ENCODE data around the gene ZNF414. TPM values are rescaled to one million over a fixed set of nuclear protein-coding genes. Genes with fewer than 3 reads are reported as not detected.
A peak's percentile ranks its signal among the peaks of the same experiment; 100 is the strongest.

The ZNF414 gene
- total and polyA plus RNA-seq, 2 donors (not counting 1 experiment from before 2014, with no cell fraction given), result 43.8 to 52.0 TPM

GRCh38 chr19:8486661-8487136, 27.3 kb downstream of the ZNF414 start:
- Histone ChIP-seq H3K9me3 (ENCODE audit: control extremely low read depth in 1 of 3, control insufficient read depth in 2 of 3, insufficient read depth in 1 of 3, low read length in 2 of 3) (peaks cover 0 to 3% (median 0%) of the 10 kb centered on the region in 3 donors), H3K36me3 (replicated peaks in 1 of 2; ENCODE audit: control extremely low read depth in 1 of 2, control insufficient read depth in 1 of 2, extremely low read depth in 1 of 2, insufficient read depth in 2 of 2, low read length in 1 of 2) (peaks cover 0 to 71% of the 10 kb centered on the region in 2 experiments), H3K9ac (ENCODE audit: low read length) (no peak overlapping the region), H3K79me2 (ENCODE audit: control insufficient read depth, insufficient read depth, low read length) (peaks cover 47% of the 10 kb centered on the region), H2AFZ (ENCODE audit: insufficient read depth, low read depth, low read length, poor library complexity, severe bottlenecking) (no peak overlapping the region), H4K20me1 (ENCODE audit: control insufficient read depth, insufficient read depth, low read length, poor library complexity, severe bottlenecking) (peaks cover 62% of the 10 kb centered on the region), H3K27ac (ENCODE audit: low read length in 2 of 2) (peak overlapping the region; percentile 29 to 50), H3K4me1 (ENCODE audit: control insufficient read depth in 2 of 2, insufficient read depth in 2 of 2, low read length in 2 of 2) (peaks cover 11 to 21% of the 10 kb centered on the region in 2 donors), H3K4me2 (replicated peaks; ENCODE audit: low read depth, low read length, poor library complexity, severe bottlenecking) (peak overlapping the region; percentile 35), H3K4me3 (ENCODE audit: control extremely low read depth in 1 of 5, extremely low read depth in 1 of 5, insufficient read depth in 1 of 5, low read depth in 2 of 5, low read length in 4 of 5) (no peak overlapping the region), H3K27me3 (replicated peaks in 1 of 4; ENCODE audit: control extremely low read depth in 1 of 4, control insufficient read depth in 3 of 4, insufficient read depth in 4 of 4, low read length in 3 of 4) (no peaks in the 10 kb centered on the region)
- no peak overlapping the region for H3K4me3 Mint-ChIP-seq
- ChIA-PET POLR2A (interaction anchor here (0.6 kb wide), 1 partner anchor 1625 kb away, joined by 3 read pairs; the partner anchor contains the start of gene P2RY11), CTCF (interaction anchor here (0.6 to 1.9 kb wide), 6 partner anchors 11 to 132 kb away, joined by 3 to 11 read pairs (median 6); partner anchors contain the start of gene MYO1F)
- no peaks in the 10 kb centered on the region for H3K9me3 Mint-ChIP-seq (ENCODE audit: insufficient read depth)
- H3K4me1 Mint-ChIP-seq, result peaks cover 22% of the 10 kb centered on the region
- peak overlapping the region; percentile 85 for H3K27ac Mint-ChIP-seq
- no peak for TF ChIP-seq EZH2 (IDR thresholded peaks at IDR 0.05; ENCODE audit: borderline replicate concordance, insufficient read depth, low read depth, low read length, poor library complexity, severe bottlenecking)
- no peak for TF ChIP-seq CTCF (IDR thresholded peaks at IDR 0.05)
- no peak for ATAC-seq (ENCODE audit: low read depth)
- no peaks in the 10 kb centered on the region for H3K27me3 Mint-ChIP-seq
- no peak for DNase-seq
- 84% methylated on average over 15 of the region's 16 CpGs for WGBS (ENCODE audit: insufficient coverage)
- intact Hi-C loops (cut with micrococcal nuclease), result no loop called here

Data from B cell (primary cell).